IMR-90 (cell line): Measurements from ENCODE around the gene SLC27A6. TPM values are rescaled to one million over a fixed set of nuclear protein-coding genes. Genes with fewer than 3 reads are reported as not detected.

Experiments used
- ATAC-seq: fragments of 200-7000 bp; cut with Tn5 transposase; 2 replicates; pipeline ENCODE4 v1.9.1; 2020; ENCODE audit warnings: low read depth, mild to moderate bottlenecking, moderate library complexity
- BruUV-seq: library from RNA; stranded (reverse); fragments of 400-500 nt; replicated peaks from 2 replicates; lab custom pipeline; 2021; lab: Mats Ljungman, UMichigan
- CTCF ChIA-PET: fragments of 300-600 bp; formaldehyde crosslinking; extraction: SDS; loops from one replicate; lab custom pipeline; 2021; ENCODE audit warnings: antibody characterized with exemption; lab: Yijun Ruan, JAX
- POLR2A ChIA-PET: fragments of 300-600 bp; sonication (Branson Sonifier 250); formaldehyde crosslinking; loops from one replicate; lab custom pipeline; 2022; ENCODE audit warnings: antibody characterized with exemption; ENCODE audit not compliant: unreplicated experiment; lab: Charles Lee
- DNase-seq: peaks from one replicate; pipeline ENCODE4 v3.0.0; 2013
- H2AFZ ChIP-seq: replicated peaks from 2 replicates; pipeline ENCODE3; 2013; ENCODE audit warnings: low read length, mild to moderate bottlenecking; ENCODE audit not compliant: poor library complexity
- H2AK5ac ChIP-seq: 2 replicates; pipeline ENCODE4 v1.6.1; 2013; ENCODE audit warnings: low read depth, low read length, inconsistent platforms
- H2AK9ac ChIP-seq: replicated peaks from 2 replicates; pipeline ENCODE3; 2013; ENCODE audit warnings: mild to moderate bottlenecking, low read depth, low read length, moderate library complexity; ENCODE audit not compliant: poor library complexity
- H2BK120ac ChIP-seq: 2 replicates; pipeline ENCODE4 v1.6.1; 2013; ENCODE audit warnings: low read depth, low read length, inconsistent platforms
- H2BK15ac ChIP-seq: 3 replicates; pipeline ENCODE4 v1.6.1; 2013; ENCODE audit warnings: low read depth, low read length, inconsistent platforms
- H2BK20ac ChIP-seq: 2 replicates; pipeline ENCODE4 v1.6.1; 2013; ENCODE audit warnings: low read depth, mild to moderate bottlenecking, inconsistent platforms, low read length, moderate library complexity
- H2BK5ac ChIP-seq: 2 replicates; pipeline ENCODE4 v1.6.1; 2013; ENCODE audit warnings: mild to moderate bottlenecking, low read depth, low read length, inconsistent platforms; ENCODE audit not compliant: poor library complexity, severe bottlenecking
- H3K14ac ChIP-seq: replicated peaks from 2 replicates; pipeline ENCODE4 v1.6.1; 2013; ENCODE audit warnings: low read depth, low read length, inconsistent platforms
- H3K18ac ChIP-seq: 2 replicates; pipeline ENCODE4 v1.6.1; 2013; ENCODE audit warnings: low read depth, low read length, control low read depth
- H3K23ac ChIP-seq: 2 replicates; pipeline ENCODE4 v1.6.1; 2013; ENCODE audit warnings: low read depth, low read length, inconsistent platforms
- H3K27ac ChIP-seq: 2 replicates; pipeline ENCODE4 v1.5.1; 2013; ENCODE audit warnings: mild to moderate bottlenecking, control low read depth, low read length; ENCODE audit not compliant: insufficient read depth
- H3K27me3 ChIP-seq: 2 replicates; pipeline ENCODE4 v1.6.1; 2013; ENCODE audit warnings: low read length; ENCODE audit not compliant: control insufficient read depth, insufficient read depth
- H3K36me3 ChIP-seq: 2 replicates; pipeline ENCODE4 v1.6.1; 2013; ENCODE audit warnings: low read length, mixed read lengths; ENCODE audit not compliant: control insufficient read depth, insufficient read depth
- H3K4ac ChIP-seq: 2 replicates; pipeline ENCODE4 v1.6.1; 2013; ENCODE audit warnings: low read depth, low read length, inconsistent platforms
- H3K4me1 ChIP-seq: 2 replicates; pipeline ENCODE4 v1.6.1; 2013; ENCODE audit warnings: low read length, mixed read lengths; ENCODE audit not compliant: control insufficient read depth, insufficient read depth
- H3K4me2 ChIP-seq: 2 replicates; pipeline ENCODE4 v1.6.1; 2013; ENCODE audit warnings: low read depth, mild to moderate bottlenecking, control low read depth, low read length, moderate library complexity
- H3K4me3 ChIP-seq: 2 replicates; pipeline ENCODE4 v1.5.1; 2013; ENCODE audit warnings: low read depth, mild to moderate bottlenecking, control low read depth, low read length, moderate library complexity; ENCODE audit not compliant: insufficient read depth
- H3K56ac ChIP-seq: 2 replicates; pipeline ENCODE4 v1.6.1; 2013; ENCODE audit warnings: low read length, inconsistent platforms; ENCODE audit not compliant: insufficient read depth; ENCODE audit errors: extremely low read depth
- H3K79me1 ChIP-seq, 2 experiments: 2 replicates each; pipeline ENCODE4 v1.6.1; 2013; ENCODE audit warnings: low read length in 2 of 2, inconsistent platforms in 1 of 2, low read depth in 1 of 2
- H3K9ac ChIP-seq: 2 replicates; pipeline ENCODE4 v1.6.1; 2013; ENCODE audit warnings: low read depth, low read length, control low read depth
- H3K9me1 ChIP-seq: 2 replicates; pipeline ENCODE4 v1.6.1; 2013; ENCODE audit warnings: low read length, inconsistent platforms; ENCODE audit not compliant: insufficient read depth
- H3K9me3 ChIP-seq: 2 replicates; pipeline ENCODE4 v1.6.1; 2013; ENCODE audit warnings: low read length; ENCODE audit not compliant: control insufficient read depth, insufficient read depth
- H4K20me1 ChIP-seq: 2 replicates; pipeline ENCODE4 v1.6.1; 2013; ENCODE audit warnings: low read length, inconsistent platforms; ENCODE audit not compliant: insufficient read depth
- H4K5ac ChIP-seq: 2 replicates; pipeline ENCODE4 v1.6.1; 2013; ENCODE audit warnings: mild to moderate bottlenecking, low read depth, low read length, control low read depth
- H4K8ac ChIP-seq, 2 experiments: 2 replicates each; pipeline ENCODE4 v1.6.1; 2013; ENCODE audit warnings: low read depth in 2 of 2, low read length in 2 of 2, control low read depth in 1 of 2, inconsistent platforms in 1 of 2
- H4K91ac ChIP-seq: 2 replicates; pipeline ENCODE4 v1.6.1; 2013; ENCODE audit warnings: low read depth, low read length, inconsistent platforms; ENCODE audit not compliant: insufficient read depth
- BHLHE40 ChIP-seq: fragments of 150-350 bp; IDR thresholded peaks from 2 replicates; pipeline ENCODE4 v1.6.1; 2016; ENCODE audit warnings: mild to moderate bottlenecking, low read depth, low read length
- CEBPB ChIP-seq: IDR thresholded peaks from 2 replicates; pipeline ENCODE4 v1.6.1; 2012; ENCODE audit warnings: low read depth, low read length, improper control_type of control experiment
- CHD1 ChIP-seq: IDR thresholded peaks from 2 replicates; pipeline ENCODE4 v1.6.1; 2012; ENCODE audit warnings: low read depth, low read length, improper control_type of control experiment
- FOS ChIP-seq: fragments of 150-350 bp; IDR thresholded peaks from 2 replicates; pipeline ENCODE4 v1.6.1; 2016; ENCODE audit warnings: low read depth, low read length
- MAFK ChIP-seq: IDR thresholded peaks from 2 replicates; pipeline ENCODE4 v1.6.1; 2012; ENCODE audit warnings: low read depth, low read length, improper control_type of control experiment
- MAZ ChIP-seq: IDR thresholded peaks from 2 replicates; pipeline ENCODE4 v1.6.1; 2012; ENCODE audit warnings: low read depth, mild to moderate bottlenecking, low read length, improper control_type of control experiment, moderate library complexity, borderline replicate concordance
- MXI1 ChIP-seq: IDR thresholded peaks from 2 replicates; pipeline ENCODE4 v1.6.1; 2012; ENCODE audit warnings: low read depth, mild to moderate bottlenecking, low read length, moderate library complexity, borderline replicate concordance
- POLR2A ChIP-seq: IDR thresholded peaks from 2 replicates; pipeline ENCODE4 v1.6.1; 2012; ENCODE audit warnings: mild to moderate bottlenecking, low read depth, low read length
- RAD21 ChIP-seq: IDR thresholded peaks from 2 replicates; pipeline ENCODE4 v1.6.1; 2012; ENCODE audit warnings: low read length, improper control_type of control experiment
- RCOR1 ChIP-seq: IDR thresholded peaks from 2 replicates; pipeline ENCODE4 v1.6.1; 2012; ENCODE audit warnings: mild to moderate bottlenecking, low read length, improper control_type of control experiment; ENCODE audit not compliant: insufficient replicate concordance
- RFX5 ChIP-seq: IDR thresholded peaks from 2 replicates; pipeline ENCODE4 v1.8.0; 2012; ENCODE audit warnings: low read depth, mild to moderate bottlenecking, low read length, moderate library complexity
- SMC3 ChIP-seq: fragments of 150-350 bp; IDR thresholded peaks from 2 replicates; pipeline ENCODE4 v1.6.1; 2016; ENCODE audit warnings: low read depth, mild to moderate bottlenecking, antibody characterized with exemption, low read length, moderate library complexity
- WGBS, 2 experiments: methylation state at CpG; one replicate each; pipeline versions ENCODE4 v1.1.5 to v1.1.7; 2013; ENCODE audit warnings: missing lambda C conversion rate in 2 of 2; ENCODE audit not compliant: insufficient read length in 1 of 2; ENCODE audit errors: extremely low coverage in 2 of 2; 5-methylcytosine and 5-hydroxymethylcytosine counted together
- dilution Hi-C: fragments of 300-500 bp; cut with HindIII; formaldehyde crosslinking; loops from one replicate; pipeline ENCODE4 v1.14.3; 2018; ENCODE audit warnings: low sequenced_read_pairs; ENCODE audit not compliant: unreplicated experiment
- in situ Hi-C: fragments of 300-500 bp; cut with MboI; formaldehyde crosslinking; loops from 3 replicates; pipeline ENCODE4 v1.14.3; 2019; ENCODE audit warnings: low sequenced_read_pairs, inconsistent platforms, mixed read lengths
- intact Hi-C: fragments of 100-400 bp; cut with micrococcal nuclease; formaldehyde crosslinking; loops from 2 replicates; pipeline ENCODE4 v1.10.0; 2022
- polyA plus RNA-seq, 3 experiments: library from polyadenylated mRNA; depleted of rRNA; stranded (reverse); fragments of >200 nt; gene quantifications; 2 replicates each; pipeline ENCODE4 v1.2.3, GENCODE V29; 2012; ENCODE audit warnings: low replicate concordance in 1 of 3
- total RNA-seq: library from RNA; depleted of rRNA; stranded (reverse); fragments of >200 nt; gene quantifications from 2 replicates; pipeline ENCODE4 v1.2.3, GENCODE V29; 2012
- TF ChIP-seq, protein P1 (sequence below): conservative IDR thresholded peaks from 2 replicates; pipeline ENCODE4 v1.5.1; 2012; ENCODE audit warnings: mild to moderate bottlenecking, low read depth, low read length, improper control_type of control experiment
- TF ChIP-seq, protein P2 (sequence below): fragments of 150-350 bp; IDR thresholded peaks from 2 replicates; pipeline ENCODE4 v1.6.1; 2017; ENCODE audit warnings: mild to moderate bottlenecking, antibody characterized with exemption, low read length, low read depth
- TF ChIP-seq, protein P3 (sequence below): fragments of 150-350 bp; IDR thresholded peaks from 2 replicates; pipeline ENCODE4 v1.6.1; 2016; ENCODE audit warnings: low read depth, mild to moderate bottlenecking, low read length, moderate library complexity, borderline replicate concordance

The SLC27A6 gene
- total and polyA plus RNA-seq, 2 of the 4 experiments (the other 2 are of a cell fraction) = under 0.01 to 0.02 TPM

DNA sequence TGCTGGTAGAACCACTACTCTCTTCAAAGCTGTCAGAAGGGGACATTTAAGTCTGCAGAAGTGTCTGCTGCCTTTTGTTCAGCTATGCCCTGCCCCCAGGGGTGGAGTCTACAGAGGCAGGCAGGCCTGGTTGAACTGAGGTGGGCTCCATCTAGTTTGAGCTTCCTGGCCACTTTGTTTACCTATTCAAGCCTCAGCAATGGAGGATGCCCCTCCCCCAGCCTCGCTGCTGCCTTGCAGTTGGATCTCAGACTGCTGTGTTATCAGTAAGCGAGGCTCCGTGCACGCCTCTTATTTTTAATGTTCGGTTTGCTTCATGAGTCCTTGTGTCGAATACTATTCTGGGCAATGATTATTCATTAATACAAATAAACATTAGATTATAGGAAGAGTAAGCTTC lies 3.1 kb upstream of the SLC27A6 start:
- CTCF ChIA-PET = no interaction called here
- intact Hi-C loops = no loop called here
- Histone ChIP-seq H3K27ac (no peak overlapping the region), H4K5ac (no peak overlapping the region), H2AK5ac (no peak overlapping the region), H3K4me2 (no peak overlapping the region), H2BK15ac (no peak overlapping the region), H2BK5ac (no peak overlapping the region), H4K91ac (no peak overlapping the region), H3K23ac (no peak overlapping the region), H3K79me1 (no peaks in the 10 kb centered on the region), H3K36me3 (no peaks in the 10 kb centered on the region), H2AK9ac (no peak overlapping the region), H3K4me1 (no peaks in the 10 kb centered on the region), H3K9ac (no peak overlapping the region), H3K4ac (no peak overlapping the region), H3K14ac (no peak overlapping the region), H3K18ac (no peak overlapping the region), H2BK20ac (no peak overlapping the region), H3K9me1 (no peaks in the 10 kb centered on the region), H3K4me3 (no peak overlapping the region), H3K9me3 (no peaks in the 10 kb centered on the region), H3K27me3 (peaks cover 2% of the 10 kb centered on the region; the same call in 1 of the 2 replicates), H4K20me1 (no peaks in the 10 kb centered on the region), H3K56ac (no peak overlapping the region), H2AFZ (no peak overlapping the region), H4K8ac (no peak overlapping the region), H2BK120ac (no peak overlapping the region)
- dilution Hi-C loops = no loop called here
- DNase-seq (no peak), ATAC-seq (no peak)
- TF ChIP-seq BHLHE40 = no peak
- TF ChIP-seq RFX5 = no peak
- no peak for TF ChIP-seq SMC3
- no peak for TF ChIP-seq RCOR1
- TF ChIP-seq CHD1 = no peak
- TF ChIP-seq RAD21 = no peak
- no peak for TF ChIP-seq POLR2A
- no peak for TF ChIP-seq MAZ
- no peak for TF ChIP-seq MXI1
- TF ChIP-seq, protein P1, sequence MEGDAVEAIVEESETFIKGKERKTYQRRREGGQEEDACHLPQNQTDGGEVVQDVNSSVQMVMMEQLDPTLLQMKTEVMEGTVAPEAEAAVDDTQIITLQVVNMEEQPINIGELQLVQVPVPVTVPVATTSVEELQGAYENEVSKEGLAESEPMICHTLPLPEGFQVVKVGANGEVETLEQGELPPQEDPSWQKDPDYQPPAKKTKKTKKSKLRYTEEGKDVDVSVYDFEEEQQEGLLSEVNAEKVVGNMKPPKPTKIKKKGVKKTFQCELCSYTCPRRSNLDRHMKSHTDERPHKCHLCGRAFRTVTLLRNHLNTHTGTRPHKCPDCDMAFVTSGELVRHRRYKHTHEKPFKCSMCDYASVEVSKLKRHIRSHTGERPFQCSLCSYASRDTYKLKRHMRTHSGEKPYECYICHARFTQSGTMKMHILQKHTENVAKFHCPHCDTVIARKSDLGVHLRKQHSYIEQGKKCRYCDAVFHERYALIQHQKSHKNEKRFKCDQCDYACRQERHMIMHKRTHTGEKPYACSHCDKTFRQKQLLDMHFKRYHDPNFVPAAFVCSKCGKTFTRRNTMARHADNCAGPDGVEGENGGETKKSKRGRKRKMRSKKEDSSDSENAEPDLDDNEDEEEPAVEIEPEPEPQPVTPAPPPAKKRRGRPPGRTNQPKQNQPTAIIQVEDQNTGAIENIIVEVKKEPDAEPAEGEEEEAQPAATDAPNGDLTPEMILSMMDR = no peak
- TF ChIP-seq, protein P2, sequence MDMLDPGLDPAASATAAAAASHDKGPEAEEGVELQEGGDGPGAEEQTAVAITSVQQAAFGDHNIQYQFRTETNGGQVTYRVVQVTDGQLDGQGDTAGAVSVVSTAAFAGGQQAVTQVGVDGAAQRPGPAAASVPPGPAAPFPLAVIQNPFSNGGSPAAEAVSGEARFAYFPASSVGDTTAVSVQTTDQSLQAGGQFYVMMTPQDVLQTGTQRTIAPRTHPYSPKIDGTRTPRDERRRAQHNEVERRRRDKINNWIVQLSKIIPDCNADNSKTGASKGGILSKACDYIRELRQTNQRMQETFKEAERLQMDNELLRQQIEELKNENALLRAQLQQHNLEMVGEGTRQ = no peak
- TF ChIP-seq CEBPB = no peak
- TF ChIP-seq, protein P3, sequence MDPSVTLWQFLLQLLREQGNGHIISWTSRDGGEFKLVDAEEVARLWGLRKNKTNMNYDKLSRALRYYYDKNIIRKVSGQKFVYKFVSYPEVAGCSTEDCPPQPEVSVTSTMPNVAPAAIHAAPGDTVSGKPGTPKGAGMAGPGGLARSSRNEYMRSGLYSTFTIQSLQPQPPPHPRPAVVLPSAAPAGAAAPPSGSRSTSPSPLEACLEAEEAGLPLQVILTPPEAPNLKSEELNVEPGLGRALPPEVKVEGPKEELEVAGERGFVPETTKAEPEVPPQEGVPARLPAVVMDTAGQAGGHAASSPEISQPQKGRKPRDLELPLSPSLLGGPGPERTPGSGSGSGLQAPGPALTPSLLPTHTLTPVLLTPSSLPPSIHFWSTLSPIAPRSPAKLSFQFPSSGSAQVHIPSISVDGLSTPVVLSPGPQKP = no peak
- TF ChIP-seq FOS = no peak
- TF ChIP-seq MAFK = no peak
- BruUV-seq = no TSS peak
- POLR2A ChIA-PET = no interaction called here
- in situ Hi-C loops = no loop called here
- no CpG with 5 or more reads among the region's 6 CpGs for WGBS, 2 experiments
